ENCODE results near the gene DLK2. TPM values are rescaled to one million over a fixed set of nuclear protein-coding genes. Genes with fewer than 3 reads are reported as not detected.

Gene DLK2
- total RNA-seq, 1 donor from 2014 or later = not detected

DNA sequence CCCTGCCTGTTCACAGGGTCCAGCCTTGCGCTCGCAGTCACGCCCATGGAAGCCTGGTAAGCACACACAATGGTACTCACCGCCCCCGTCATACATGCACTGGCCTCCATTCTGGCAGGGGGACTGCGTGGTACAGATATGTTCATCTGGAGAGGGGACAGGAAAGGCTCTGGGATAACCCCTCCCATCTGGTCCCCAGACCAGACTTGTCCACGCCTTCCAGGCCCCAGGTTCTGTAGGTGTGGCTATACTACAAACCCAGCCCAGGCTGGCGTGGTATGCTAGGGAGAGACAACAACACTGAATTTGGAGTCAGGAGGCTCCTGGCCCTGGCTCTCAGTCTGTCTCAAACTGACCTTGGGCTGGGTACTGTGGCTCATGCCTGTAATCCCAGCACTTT lies 3.4 kb downstream of the DLK2 start:
- no peak for DNase-seq (ENCODE audit: low spot score in 2 of 2)
- TF ChIP-seq, protein P1, sequence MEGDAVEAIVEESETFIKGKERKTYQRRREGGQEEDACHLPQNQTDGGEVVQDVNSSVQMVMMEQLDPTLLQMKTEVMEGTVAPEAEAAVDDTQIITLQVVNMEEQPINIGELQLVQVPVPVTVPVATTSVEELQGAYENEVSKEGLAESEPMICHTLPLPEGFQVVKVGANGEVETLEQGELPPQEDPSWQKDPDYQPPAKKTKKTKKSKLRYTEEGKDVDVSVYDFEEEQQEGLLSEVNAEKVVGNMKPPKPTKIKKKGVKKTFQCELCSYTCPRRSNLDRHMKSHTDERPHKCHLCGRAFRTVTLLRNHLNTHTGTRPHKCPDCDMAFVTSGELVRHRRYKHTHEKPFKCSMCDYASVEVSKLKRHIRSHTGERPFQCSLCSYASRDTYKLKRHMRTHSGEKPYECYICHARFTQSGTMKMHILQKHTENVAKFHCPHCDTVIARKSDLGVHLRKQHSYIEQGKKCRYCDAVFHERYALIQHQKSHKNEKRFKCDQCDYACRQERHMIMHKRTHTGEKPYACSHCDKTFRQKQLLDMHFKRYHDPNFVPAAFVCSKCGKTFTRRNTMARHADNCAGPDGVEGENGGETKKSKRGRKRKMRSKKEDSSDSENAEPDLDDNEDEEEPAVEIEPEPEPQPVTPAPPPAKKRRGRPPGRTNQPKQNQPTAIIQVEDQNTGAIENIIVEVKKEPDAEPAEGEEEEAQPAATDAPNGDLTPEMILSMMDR (IDR thresholded peaks at IDR 0.05) = no peak
- H3K27ac ChIP-seq = no peak overlapping the region
- H3K4me1 ChIP-seq = peaks cover 0 to 9% of the 10 kb centered on the region in 2 donors
- H3K27me3 ChIP-seq = peaks cover 5% of the 10 kb centered on the region
- H3K9me3 ChIP-seq = no peaks in the 10 kb centered on the region
- intact Hi-C loops (cut with DNase I) = no loop called here
- H3K36me3 ChIP-seq = peaks cover 31 to 50% of the 10 kb centered on the region in 2 donors
- H3K4me3 ChIP-seq = no peak overlapping the region

DNA sequence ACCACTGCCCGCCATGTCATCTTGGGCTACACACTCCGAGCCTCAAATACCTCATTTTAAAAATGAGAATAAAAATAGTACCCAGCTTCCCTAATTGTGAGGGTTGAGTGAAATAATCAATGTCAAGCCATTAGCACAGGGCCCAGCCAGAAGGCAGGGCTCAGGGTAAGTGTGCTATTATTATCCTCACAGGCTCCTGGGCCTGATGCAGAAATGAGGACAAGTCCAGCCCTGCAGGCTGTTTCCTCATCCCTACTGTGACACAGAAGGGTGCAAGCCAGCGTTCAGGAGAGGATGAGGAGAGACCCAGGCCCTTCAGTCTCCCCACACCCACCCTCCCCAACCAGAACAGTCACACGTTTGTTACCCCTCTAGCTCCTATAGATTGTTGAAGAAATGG lies 4.0 kb downstream of the DLK2 start:
- DNase-seq (ENCODE audit: low spot score in 2 of 2) = no peak
- peaks cover 34 to 55% of the 10 kb centered on the region in 2 donors for H3K36me3 ChIP-seq
- H3K27ac ChIP-seq = no peak overlapping the region
- TF ChIP-seq, protein P1 (IDR thresholded peaks at IDR 0.05) = no peak
- H3K9me3 ChIP-seq = no peaks in the 10 kb centered on the region
- intact Hi-C loops (cut with DNase I) = no loop called here
- H3K4me1 ChIP-seq = peaks cover 0 to 9% of the 10 kb centered on the region in 2 donors
- H3K4me3 ChIP-seq = no peak overlapping the region
- peaks cover 5% of the 10 kb centered on the region for H3K27me3 ChIP-seq

- H3K9me3 ChIP-seq = no peaks in the 10 kb centered on the region
- peaks cover 2% of the 10 kb centered on the region for H3K27me3 ChIP-seq
- peaks cover 0 to 7% of the 10 kb centered on the region in 2 donors for H3K4me1 ChIP-seq
- DNase-seq (ENCODE audit: low spot score in 2 of 2) = no peak
- H3K4me3 ChIP-seq = no peak overlapping the region
- TF ChIP-seq, protein P1 (IDR thresholded peaks at IDR 0.05) = no peak
- intact Hi-C loops (cut with DNase I) = no loop called here
- H3K36me3 ChIP-seq = peaks cover 40 to 61% of the 10 kb centered on the region in 2 donors
- no peak overlapping the region for H3K27ac ChIP-seq
These were observed 4.6 kb downstream of the DLK2 start for GRCh38 chr6:43450699-43451131.

- no peak overlapping the region for H3K4me3 ChIP-seq
- TF ChIP-seq, protein P1 (IDR thresholded peaks at IDR 0.05) = no peak
- H3K4me1 ChIP-seq = no peaks in the 10 kb centered on the region
- no peak for DNase-seq (ENCODE audit: low spot score in 2 of 2)
- intact Hi-C loops (cut with DNase I) = no loop called here
- H3K27ac ChIP-seq = no peak overlapping the region
- H3K36me3 ChIP-seq = peaks cover 57 to 79% of the 10 kb centered on the region in 2 donors
- no peaks in the 10 kb centered on the region for H3K27me3 ChIP-seq
- H3K9me3 ChIP-seq = no peaks in the 10 kb centered on the region
These were observed 6.4 kb downstream of the DLK2 start for GRCh38 chr6:43448916-43449315.

DNA sequence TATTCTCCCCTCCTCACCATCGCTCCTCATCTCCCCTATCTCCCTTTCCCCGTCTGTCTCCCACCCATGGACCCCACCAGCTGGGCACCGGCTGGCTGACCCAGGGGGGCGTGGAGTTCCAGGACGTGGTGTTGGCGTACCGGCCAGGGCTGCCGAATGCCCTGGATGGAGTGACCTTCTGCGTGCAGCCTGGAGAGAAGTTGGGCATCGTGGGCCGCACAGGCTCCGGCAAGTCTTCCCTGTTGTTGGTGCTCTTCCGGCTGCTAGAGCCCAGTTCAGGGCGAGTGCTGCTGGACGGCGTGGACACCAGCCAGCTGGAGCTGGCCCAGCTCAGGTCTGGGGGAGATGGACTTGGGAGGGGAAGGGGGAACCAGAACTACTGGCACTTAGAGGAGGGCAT lies 7.7 kb downstream of the DLK2 start:
- Histone ChIP-seq H3K4me1 (no peaks in the 10 kb centered on the region), H3K36me3 (peaks cover 70 to 92% of the 10 kb centered on the region in 2 donors), H3K4me3 (no peak overlapping the region), H3K27ac (no peak overlapping the region), H3K9me3 (no peaks in the 10 kb centered on the region), H3K27me3 (no peaks in the 10 kb centered on the region)
- DNase-seq (ENCODE audit: low spot score in 2 of 2) = no peak
- intact Hi-C loops (cut with DNase I) = no loop called here
- TF ChIP-seq, protein P1 (IDR thresholded peaks at IDR 0.05) = no peak

- no peaks in the 10 kb centered on the region for H3K9me3 ChIP-seq
- H3K4me3 ChIP-seq = no peak overlapping the region
- H3K27ac ChIP-seq = no peak overlapping the region
- no peak for DNase-seq (ENCODE audit: low spot score in 2 of 2)
- no peaks in the 10 kb centered on the region for H3K27me3 ChIP-seq
- intact Hi-C loops (cut with DNase I) = no loop called here
- no peaks in the 10 kb centered on the region for H3K4me1 ChIP-seq
- TF ChIP-seq, protein P1 (IDR thresholded peaks at IDR 0.05) = no peak
- H3K36me3 ChIP-seq = peaks cover 87 to 98% of the 10 kb centered on the region in 2 donors
These were observed 9.8 kb downstream of the DLK2 start for GRCh38 chr6:43445576-43445975.

Data from ascending aorta (tissue), 2 donors.